ENCODE data around the gene FNDC3B.
"Not testable (repeated sequence)": the region's sequence is repeated elsewhere in the genome, so short reads cannot be mapped to it uniquely, and the experiment has no call there.

The FNDC3B gene

GRCh38 chr3:172222478-172223071, 183.2 kb downstream of the FNDC3B start:
- no peak for DNase-seq

GRCh38 chr3:172223870-172224269, 184.5 kb downstream of the FNDC3B start:
- DNase-seq: no peak

- DNase-seq: no peak
Observed at GRCh38 chr3:172224560-172225214, 185.3 kb downstream of the FNDC3B start.

- DNase-seq: no peak
Observed at GRCh38 chr3:172225215-172225707, 185.9 kb downstream of the FNDC3B start.

- no peak for DNase-seq
Observed at GRCh38 chr3:172226831-172227230, 187.5 kb downstream of the FNDC3B start.

GRCh38 chr3:172227340-172228035, 188.1 kb downstream of the FNDC3B start:
- DNase-seq: no peak

- DNase-seq: no peak
Observed at GRCh38 chr3:172228036-172228415, 188.6 kb downstream of the FNDC3B start.

GRCh38 chr3:172229462-172229861, 190.1 kb downstream of the FNDC3B start:
- DNase-seq: no peak

- no peak for DNase-seq
Observed at GRCh38 chr3:172231318-172231901, 192.0 kb downstream of the FNDC3B start.

GRCh38 chr3:172232579-172233212, 193.3 kb downstream of the FNDC3B start:
- DNase-seq: no peak

- no peak for DNase-seq
Observed at GRCh38 chr3:172233474-172234277, 194.3 kb downstream of the FNDC3B start.

GRCh38 chr3:172235698-172236097, 196.3 kb downstream of the FNDC3B start:
- no peak for DNase-seq

- no peak for DNase-seq
Observed at GRCh38 chr3:172236771-172237742, 197.7 kb downstream of the FNDC3B start.

- DNase-seq: no peak
Observed at GRCh38 chr3:172238188-172238587, 198.8 kb downstream of the FNDC3B start.

- no peak for DNase-seq
Observed at GRCh38 chr3:172239218-172239790, 199.9 kb downstream of the FNDC3B start.

- DNase-seq: no peak
Observed at GRCh38 chr3:172241405-172241804, 202.0 kb downstream of the FNDC3B start.

GRCh38 chr3:172242471-172242870, 203.1 kb downstream of the FNDC3B start:
- DNase-seq: not testable (repeated sequence)

- DNase-seq: not testable (repeated sequence)
Observed at GRCh38 chr3:172243376-172243775, 204.0 kb downstream of the FNDC3B start.

- DNase-seq: no peak
Observed at GRCh38 chr3:172244011-172244410, 204.6 kb downstream of the FNDC3B start.

GRCh38 chr3:172245241-172245640, 205.9 kb downstream of the FNDC3B start:
- no peak for DNase-seq

Measured in NCI-H1048 (cell line).